ENCODE measurements around the gene MRPS2.

- peak; percentile 74 to 99 (median 94) for TF ChIP-seq CTCF (IDR thresholded peaks at IDR 0.05 in 8 of 11, conservative IDR thresholded peaks at IDR 0.05 in 3 of 11)
- TF ChIP-seq POLR2A (IDR thresholded peaks at IDR 0.05): no peak
These were observed at the start of gene MRPS2 for GRCh38 chr9:135500525-135501260.

All from spleen (tissue), 7 donors.